DND-41 (cell line): Measurements from ENCODE around the gene ZNF672.
"Not testable (repeated sequence)": the region's sequence is repeated elsewhere in the genome, so short reads cannot be mapped to it uniquely, and the experiment has no call there.

Source experiments
- ATAC-seq: fragments of 200-7000 bp; cut with Tn5 transposase; 3 replicates; pipeline ENCODE4 v1.9.1; 2021; ENCODE audit warnings: low read depth; ENCODE audit not compliant: insufficient read depth
- DNase-seq: peaks from one replicate; pipeline ENCODE4 v3.0.0-alpha.2; 2020
- H2AFZ ChIP-seq: 2 replicates; pipeline ENCODE4 v1.6.0; 2012; ENCODE audit warnings: low read depth, low read length
- H3K27ac ChIP-seq: 2 replicates; pipeline ENCODE4 v1.5.1; 2012; ENCODE audit warnings: low read length, inconsistent platforms
- H3K27me3 ChIP-seq: fragments of 200-600 bp; sonication (generic); 2 replicates; pipeline ENCODE4 v1.6.0; 2012; ENCODE audit warnings: low read length, mild to moderate bottlenecking, inconsistent platforms; ENCODE audit not compliant: insufficient read depth, poor library complexity
- H3K36me3 ChIP-seq: 2 replicates; pipeline ENCODE4 v1.5.1; 2012; ENCODE audit warnings: low read length, inconsistent platforms; ENCODE audit not compliant: insufficient read depth
- H3K4me1 ChIP-seq: 2 replicates; pipeline ENCODE4 v1.5.1; 2012; ENCODE audit warnings: mild to moderate bottlenecking, low read length; ENCODE audit not compliant: insufficient read depth
- H3K4me2 ChIP-seq: 2 replicates; pipeline ENCODE4 v1.6.0; 2012; ENCODE audit warnings: mild to moderate bottlenecking, moderate library complexity, low read length, inconsistent platforms; ENCODE audit not compliant: insufficient read depth
- H3K4me3 ChIP-seq, 2 experiments: fragments of 200-600 bp in 1 of 2; shearing (Covaris generic) in 1 of 2; 2 replicates each; pipeline ENCODE4 v1.5.1; 2012 to 2016; ENCODE audit warnings: inconsistent platforms in 2 of 2, low read length in 2 of 2, mild to moderate bottlenecking in 2 of 2, low read depth in 1 of 2, moderate library complexity in 1 of 2
- H3K79me2 ChIP-seq: 2 replicates; pipeline ENCODE4 v1.6.0; 2012; ENCODE audit warnings: low read length, inconsistent platforms; ENCODE audit not compliant: insufficient read depth
- H3K9ac ChIP-seq: 2 replicates; pipeline ENCODE4 v1.6.0; 2012; ENCODE audit warnings: low read depth, mild to moderate bottlenecking, inconsistent platforms, low read length, moderate library complexity
- H3K9me3 ChIP-seq: 2 replicates; pipeline ENCODE4 v1.5.1; 2012; ENCODE audit warnings: low read length, moderate library complexity, mild to moderate bottlenecking, inconsistent platforms; ENCODE audit not compliant: insufficient read depth, severe bottlenecking
- H4K20me1 ChIP-seq: 2 replicates; pipeline ENCODE4 v1.6.0; 2012; ENCODE audit warnings: low read length; ENCODE audit not compliant: insufficient read depth
- CTCF ChIP-seq: IDR thresholded peaks from 2 replicates; pipeline ENCODE4 v1.5.1; 2012; ENCODE audit warnings: borderline replicate concordance, low read length, moderate library complexity, mild to moderate bottlenecking; ENCODE audit not compliant: poor library complexity, severe bottlenecking; ENCODE audit errors: extremely low read depth
- EZH2 ChIP-seq: IDR thresholded peaks from 3 replicates; pipeline ENCODE4 v1.6.1; 2012; ENCODE audit warnings: borderline replicate concordance, low read depth, mild to moderate bottlenecking, moderate library complexity, low read length, inconsistent platforms; ENCODE audit not compliant: severe bottlenecking

ZNF672 gene

DNA sequence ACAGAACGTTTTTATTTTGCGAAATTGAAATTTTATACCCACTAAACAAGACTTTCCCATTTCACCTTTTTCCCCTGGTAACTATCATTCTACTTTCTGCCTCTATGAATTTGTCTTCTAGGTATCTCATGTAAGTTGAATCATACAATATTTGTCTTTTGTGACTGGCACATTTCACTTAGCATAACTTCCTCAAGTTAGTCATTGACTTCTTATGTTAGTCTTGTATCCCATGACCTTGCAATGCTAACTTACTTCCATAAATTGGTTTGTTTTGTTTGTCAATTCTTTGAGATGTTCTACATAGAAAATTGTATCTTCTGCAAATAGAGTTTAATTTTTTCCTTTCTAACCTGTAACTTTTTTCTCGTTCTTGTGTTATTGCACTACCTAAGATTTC is 39.2 kb upstream of the ZNF672 start:
- H3K4me1 ChIP-seq, result no peaks in the 10 kb centered on the region
- no peak overlapping the region for H3K27ac ChIP-seq
- H3K9me3 ChIP-seq, result no peaks in the 10 kb centered on the region
- no peaks in the 10 kb centered on the region for H3K36me3 ChIP-seq
- TF ChIP-seq CTCF (no peak), EZH2 (no peak)
- H2AFZ ChIP-seq, result no peak overlapping the region
- DNase-seq (no peak), ATAC-seq (no peak)
- H3K27me3 ChIP-seq, result no peaks in the 10 kb centered on the region
- no peaks in the 10 kb centered on the region for H3K79me2 ChIP-seq
- H3K4me3 ChIP-seq, result no peak overlapping the region
- H3K9ac ChIP-seq, result no peak overlapping the region
- H3K4me2 ChIP-seq, result no peak overlapping the region
- no peaks in the 10 kb centered on the region for H4K20me1 ChIP-seq

DNA sequence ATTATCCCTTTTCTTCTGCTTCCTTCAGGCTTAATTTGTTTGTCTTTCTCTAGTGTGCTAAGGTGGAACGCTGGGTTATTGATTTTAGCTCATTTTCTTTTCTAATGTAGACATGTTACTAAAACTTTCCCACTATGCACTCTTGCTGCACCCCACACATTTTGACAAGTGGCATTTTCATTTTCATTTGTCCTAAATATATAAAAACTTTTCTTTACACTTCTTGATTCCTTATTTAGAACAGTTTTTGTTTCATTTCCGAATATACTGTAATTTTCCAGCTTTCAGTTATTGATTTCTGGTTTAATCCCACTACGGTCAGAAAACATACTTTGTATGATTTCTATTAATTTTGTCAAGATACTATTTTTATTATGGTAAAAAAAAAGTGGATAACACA is 37.6 kb upstream of the ZNF672 start:
- no peaks in the 10 kb centered on the region for H3K4me1 ChIP-seq
- no peaks in the 10 kb centered on the region for H3K79me2 ChIP-seq
- no peak overlapping the region for H3K4me3 ChIP-seq
- H4K20me1 ChIP-seq, result no peaks in the 10 kb centered on the region
- H3K36me3 ChIP-seq, result no peaks in the 10 kb centered on the region
- no peak overlapping the region for H3K4me2 ChIP-seq
- no peaks in the 10 kb centered on the region for H3K9me3 ChIP-seq
- H3K27ac ChIP-seq, result no peak overlapping the region
- DNase-seq, result no peak
- no peaks in the 10 kb centered on the region for H3K27me3 ChIP-seq
- no peak for ATAC-seq
- no peak for TF ChIP-seq CTCF
- no peak for TF ChIP-seq EZH2
- H3K9ac ChIP-seq, result no peak overlapping the region
- H2AFZ ChIP-seq, result no peak overlapping the region

- H3K4me3 ChIP-seq, result no peak overlapping the region
- no peak overlapping the region for H3K27ac ChIP-seq
- no peaks in the 10 kb centered on the region for H3K79me2 ChIP-seq
- H4K20me1 ChIP-seq, result 0 out of 2 replicates have a peak, but pooled peaks cover 5% of the 10 kb centered on the region
- H3K9me3 ChIP-seq, result no peaks in the 10 kb centered on the region
- no peak for ATAC-seq
- TF ChIP-seq EZH2, result no peak
- H3K36me3 ChIP-seq, result no peaks in the 10 kb centered on the region
- no peak overlapping the region for H3K9ac ChIP-seq
- H3K4me1 ChIP-seq, result no peaks in the 10 kb centered on the region
- H3K27me3 ChIP-seq, result no peaks in the 10 kb centered on the region
- H3K4me2 ChIP-seq, result no peak overlapping the region
- no peak for DNase-seq
- H2AFZ ChIP-seq, result no peak overlapping the region
Measured at GRCh38 chr1:248802454-248802853, 35.6 kb upstream of the ZNF672 start.

DNA sequence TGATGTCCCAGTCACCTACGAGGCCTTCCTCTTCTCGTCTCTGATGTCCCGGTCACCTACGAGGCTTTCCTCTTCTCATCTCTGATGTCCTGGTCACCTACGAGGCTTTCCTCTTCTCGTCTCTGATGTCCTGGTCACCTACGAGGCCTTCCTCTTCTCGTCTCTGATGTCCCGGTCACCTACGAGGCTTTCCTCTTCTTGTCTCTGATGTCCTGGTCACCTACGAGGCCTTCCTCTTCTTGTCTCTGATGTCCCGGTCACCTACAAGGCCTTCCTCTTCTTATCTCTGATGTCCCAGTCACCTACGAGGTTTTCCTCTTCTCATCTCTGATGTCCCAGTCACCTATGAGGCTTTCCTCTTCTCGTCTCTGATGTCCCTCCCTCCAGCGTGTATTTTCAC is 34.5 kb upstream of the ZNF672 start:
- H4K20me1 ChIP-seq, H3K27ac ChIP-seq, H3K27me3 ChIP-seq, H3K4me2 ChIP-seq, H3K36me3 ChIP-seq, H3K9ac ChIP-seq, H3K4me1 ChIP-seq, DNase-seq, H3K9me3 ChIP-seq, ATAC-seq, H3K4me3 ChIP-seq, H2AFZ ChIP-seq, H3K79me2 ChIP-seq: not testable (repeated sequence)
